Mucosa of descending colon (tissue), 3 donors: ENCODE measurements around the gene SNTB2. TPM values are rescaled to one million over a fixed set of nuclear protein-coding genes. Genes with fewer than 3 reads are reported as not detected.

Source experiments
- ATAC-seq: fragments of 200-7000 bp; cut with Tn5 transposase; one replicate; pipeline ENCODE4 v1.9.1; 2020; ENCODE audit warnings: mild to moderate bottlenecking, moderate library complexity
- DNase-seq, 3 donors: peaks; one replicate each; pipeline ENCODE4 v3.0.0-alpha.2; 2020
- H3K36me3 ChIP-seq: fragments of 200-600 bp; one replicate; pipeline ENCODE4 v1.8.0; 2021; ENCODE audit warnings: low read depth, mild to moderate bottlenecking
- H3K4me1 ChIP-seq: fragments of 200-600 bp; one replicate; pipeline ENCODE4 v1.8.0; 2021; ENCODE audit warnings: low read depth, mild to moderate bottlenecking
- H3K4me3 ChIP-seq: fragments of 200-600 bp; one replicate; pipeline ENCODE4 v1.8.0; 2021; ENCODE audit warnings: mild to moderate bottlenecking
- H3K9me3 ChIP-seq: fragments of 200-600 bp; one replicate; pipeline ENCODE4 v1.8.0; 2021; ENCODE audit warnings: mild to moderate bottlenecking
- CTCF ChIP-seq: fragments of 200-600 bp; IDR thresholded peaks from one replicate; pipeline ENCODE4 v1.8.0; 2022; ENCODE audit warnings: antibody characterized with exemption, mild to moderate bottlenecking
- intact Hi-C, 2 donors: fragments of 100-400 bp; cut with DNase I in 1 of 2; cut with micrococcal nuclease in 1 of 2; formaldehyde crosslinking; loops; one replicate each; pipeline versions ENCODE4 v1.11.0 to v1.11.1; 2022; cut with DNase I, micrococcal nuclease
- total RNA-seq, 3 donors: library from RNA; stranded (reverse); fragmentation: NEBNext Ultra II Directional in 2 of 3; extraction: Animal tissue kit (Norgen Biotek cat#: 25700) in 2 of 3; gene quantifications; one replicate each; pipeline versions ENCODE4 v1.2.1 to v1.2.4, GENCODE V29; 2021 to 2023
- donor health status: DM: no; HTN: no; CAD: no; lungs with moderate emphysema.
- donor health status: DM: no; HTN: no; CAD: no.
- donor health status: DM: no; HTN: yes; CAD: no.

SNTB2 gene
- total RNA-seq, 3 donors from 2014 or later: 28.7 to 50.9 (median 34.0) TPM

GRCh38 chr16:69176033-69176800 is 10.7 kb upstream of the SNTB2 start:
- Histone ChIP-seq H3K4me3 (no peak overlapping the region), H3K9me3 (no peaks in the 10 kb centered on the region), H3K4me1 (peaks cover 15% of the 10 kb centered on the region), H3K36me3 (no peaks in the 10 kb centered on the region)
- ATAC-seq (no peak), DNase-seq (no peak)
- intact Hi-C loops: no loop called here
- no peak for TF ChIP-seq CTCF

DNA sequence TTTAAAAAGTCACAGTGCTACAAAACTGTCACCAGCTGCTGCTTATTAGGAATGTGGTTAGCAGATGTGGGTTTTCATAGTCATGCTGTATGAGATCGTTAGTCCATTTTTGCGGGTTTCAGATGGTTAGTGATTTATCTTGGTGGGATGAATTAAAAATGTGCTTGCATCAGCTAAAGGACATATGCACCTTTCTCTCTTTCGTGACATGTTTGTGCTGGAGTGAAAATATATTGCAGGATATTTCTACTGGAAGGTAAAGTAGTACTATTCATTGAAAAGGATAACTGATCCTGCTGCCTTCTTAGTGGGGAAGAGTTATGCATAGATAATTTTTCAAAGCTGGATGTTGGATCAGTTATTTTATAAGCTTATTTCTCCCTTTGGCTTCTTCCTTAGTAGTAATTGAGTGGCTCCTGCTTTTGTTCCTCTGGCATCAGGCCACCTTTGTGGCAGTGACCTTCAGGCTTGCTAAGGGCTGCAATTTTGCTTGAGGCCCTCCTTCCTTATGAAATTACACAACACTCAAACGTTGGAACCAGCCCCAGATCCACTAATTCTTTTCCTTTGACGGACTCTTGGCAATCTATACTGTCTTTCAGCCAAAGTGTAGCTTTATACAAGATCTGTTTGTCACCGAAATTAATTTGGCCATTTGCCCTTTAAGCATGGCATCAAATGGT is 7.5 kb upstream of the SNTB2 start:
- Histone ChIP-seq H3K4me1 (peaks cover 10% of the 10 kb centered on the region), H3K36me3 (no peaks in the 10 kb centered on the region), H3K9me3 (no peaks in the 10 kb centered on the region), H3K4me3 (no peak overlapping the region)
- peak; percentile 85 for ATAC-seq
- peak; percentile 71 to 83 (median 72) for DNase-seq
- intact Hi-C loops: no loop called here
- TF ChIP-seq CTCF: no peak

- no peak for ATAC-seq
- Histone ChIP-seq H3K4me1 (peaks cover 10% of the 10 kb centered on the region), H3K9me3 (no peaks in the 10 kb centered on the region), H3K4me3 (no peak overlapping the region), H3K36me3 (no peaks in the 10 kb centered on the region)
- DNase-seq: no peak
- TF ChIP-seq CTCF: no peak
- intact Hi-C loops: no loop called here
Observed at GRCh38 chr16:69180011-69180338, 7.0 kb upstream of the SNTB2 start.

DNA sequence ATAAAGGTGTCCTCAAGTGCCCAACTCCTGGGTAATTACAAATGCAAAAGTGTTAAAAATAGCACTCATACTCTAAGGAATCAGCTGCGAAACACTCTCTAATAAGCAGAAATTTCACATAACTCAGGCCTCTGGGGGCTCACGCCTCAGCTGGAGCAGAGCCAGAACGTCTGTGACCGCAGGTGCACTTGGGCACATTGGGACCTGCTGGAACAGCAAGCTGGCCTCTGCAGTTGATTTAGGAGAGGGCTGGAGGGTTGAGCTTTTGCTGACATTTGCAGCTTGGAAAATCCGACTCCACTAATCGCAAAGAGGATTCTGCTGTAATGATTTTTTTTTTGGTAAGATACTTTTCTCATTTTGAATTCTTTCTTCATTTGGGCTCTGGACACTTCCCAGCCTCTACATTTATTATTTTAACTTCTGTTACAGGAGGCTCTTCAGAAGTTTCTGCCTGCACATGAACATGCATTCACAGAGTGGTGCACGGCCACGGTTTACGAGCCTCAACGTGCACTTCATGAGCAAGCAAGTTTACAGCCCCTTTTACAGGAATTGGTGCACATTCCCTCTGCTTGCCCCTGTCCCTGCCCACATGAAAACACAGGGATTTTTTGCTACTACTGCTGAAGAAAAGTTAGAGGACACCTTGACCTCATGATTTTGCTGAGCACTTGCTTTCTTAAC is 4.1 kb upstream of the SNTB2 start:
- Histone ChIP-seq H3K9me3 (no peaks in the 10 kb centered on the region), H3K36me3 (no peaks in the 10 kb centered on the region), H3K4me1 (peaks cover 21% of the 10 kb centered on the region), H3K4me3 (no peak overlapping the region)
- intact Hi-C loops: no loop called here
- no peak for TF ChIP-seq CTCF
- ATAC-seq (no peak), DNase-seq (peak in 1 of 3 donors; percentile 29)

DNA sequence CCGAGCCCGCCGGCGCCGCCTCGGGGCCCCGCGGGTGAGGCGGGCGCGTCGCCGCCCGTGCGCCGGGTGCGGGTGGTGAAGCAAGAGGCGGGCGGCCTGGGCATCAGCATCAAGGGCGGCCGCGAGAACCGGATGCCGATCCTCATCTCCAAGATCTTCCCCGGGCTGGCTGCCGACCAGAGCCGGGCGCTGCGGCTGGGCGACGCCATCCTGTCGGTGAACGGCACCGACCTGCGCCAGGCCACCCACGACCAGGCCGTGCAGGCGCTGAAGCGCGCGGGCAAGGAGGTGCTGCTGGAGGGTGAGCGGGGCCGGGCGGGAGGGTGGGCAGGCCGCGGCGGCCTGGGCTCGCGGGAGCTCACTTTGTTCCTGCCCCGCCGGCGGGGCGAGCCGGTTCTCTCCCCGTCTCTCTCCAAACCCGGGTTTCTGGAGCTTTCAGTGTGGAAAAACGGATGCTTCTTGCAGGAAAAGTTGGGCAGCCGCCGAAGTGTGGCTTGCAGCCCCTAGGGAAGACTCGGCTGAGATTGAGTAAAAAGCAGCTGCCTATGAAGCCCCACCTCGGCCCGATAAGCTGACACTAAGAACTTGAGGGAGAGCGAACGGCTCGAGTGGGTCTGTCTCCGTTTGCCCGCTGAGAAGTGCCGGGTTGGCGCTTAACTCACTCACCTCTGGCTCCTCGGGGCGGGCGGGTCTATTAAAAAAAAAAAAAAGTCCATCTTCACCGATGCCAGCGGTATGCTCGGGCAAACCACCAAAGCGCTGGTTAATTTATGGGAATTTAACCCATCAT is 677 bp downstream of the SNTB2 start:
- DNase-seq (peak; percentile 53 to 79 (median 76)), ATAC-seq (peak; percentile 42)
- peaks cover 19% of the 10 kb centered on the region for H3K4me1 ChIP-seq
- H3K36me3 ChIP-seq: no peaks in the 10 kb centered on the region
- TF ChIP-seq CTCF: no peak
- no peaks in the 10 kb centered on the region for H3K9me3 ChIP-seq
- peak overlapping the region; percentile 59 for H3K4me3 ChIP-seq
- intact Hi-C loops: no loop called here
